ENCODE data around the gene HELZ. TPM values are rescaled to one million over a fixed set of nuclear protein-coding genes. Genes with fewer than 3 reads are reported as not detected.
"Not testable (repeated sequence)": the region's sequence is repeated elsewhere in the genome, so short reads cannot be mapped to it uniquely, and the experiment has no call there.

The HELZ gene
- polyA plus RNA-seq, 1 of the 3 experiments (the other 2 are of a cell fraction) = 4.3 TPM

- H3K4me2 ChIP-seq = no peak overlapping the region
- no peaks in the 10 kb centered on the region for H3K9me3 ChIP-seq
- no peak overlapping the region for H3K4me3 ChIP-seq (ENCODE audit: low read depth in 2 of 2, low read length in 1 of 2)
- ChIA-PET CTCF (interaction anchor here (1.0 to 1.6 kb wide), 4 partner anchors 12 to 173 kb away, joined by 4 read pairs; no protein-coding TSS in a partner anchor), POLR2A (interaction anchor here (0.7 kb wide), 1 partner anchor 166 kb away, joined by 3 read pairs; no protein-coding TSS in a partner anchor)
- no peaks in the 10 kb centered on the region for H3K27me3 ChIP-seq (ENCODE audit: insufficient read depth)
- no peaks in the 10 kb centered on the region for H3K9me2 ChIP-seq
- H3K4me1 ChIP-seq (ENCODE audit: control insufficient read depth in 1 of 2, insufficient read depth in 2 of 2, low read depth in 1 of 2, low read length in 1 of 2) = peaks cover 8 to 11% of the 10 kb centered on the region in 2 experiments; a peak in 2 of 4 replicates
- H3F3A ChIP-seq (replicated peaks; ENCODE audit: insufficient read depth) = peaks cover 4% of the 10 kb centered on the region
- H3K27ac ChIP-seq (ENCODE audit: low read depth in 2 of 2, low read length in 1 of 2) = no peak overlapping the region
- peaks cover 60 to 61% of the 10 kb centered on the region in 2 experiments for H3K36me3 ChIP-seq (replicated peaks in 1 of 2; ENCODE audit: control insufficient read depth in 1 of 2, insufficient read depth in 2 of 2, low read length in 1 of 2)
- no peaks in the 10 kb centered on the region for H3K79me2 ChIP-seq (ENCODE audit: insufficient read depth)
- WGBS (ENCODE audit: low lambda C conversion rate) = 99% methylated on average over 5 of the region's 5 CpGs
- H2AFZ ChIP-seq (ENCODE audit: low read depth) = no peak overlapping the region
- no peaks in the 10 kb centered on the region for H4K20me1 ChIP-seq (ENCODE audit: insufficient read depth)
- no peak for DNase-seq
- no peak overlapping the region for H3K9ac ChIP-seq
- TF ChIP-seq USF1 (IDR thresholded peaks at IDR 0.05; ENCODE audit: borderline replicate concordance, low read depth) (no peak), GATA2 (CRISPR knock-in tag; IDR thresholded peaks at IDR 0.05) (no peak), CHD2 (IDR thresholded peaks at IDR 0.05; ENCODE audit: low read length, partially characterized antibody) (no peak), RXRA (IDR thresholded peaks at IDR 0.05; ENCODE audit: borderline replicate concordance, low read depth) (no peak), POLR2AphosphoS5 (IDR thresholded peaks at IDR 0.05; ENCODE audit: low read depth, low read length) (no peak), NFIC (IDR thresholded peaks at IDR 0.05; ENCODE audit: borderline replicate concordance) (no peak), TAF1 (IDR thresholded peaks at IDR 0.05; ENCODE audit: borderline replicate concordance, low read depth, low read length) (no peak), ELF1 (IDR thresholded peaks at IDR 0.05) (no peak), FOXJ3 (CRISPR knock-in tag; IDR thresholded peaks at IDR 0.05) (no peak), NRF1 (IDR thresholded peaks at IDR 0.05; ENCODE audit: low read depth, low read length) (no peak), RAD21 (IDR thresholded peaks at IDR 0.05; ENCODE audit: low read length) (no peak), RFX5 (IDR thresholded peaks at IDR 0.05; ENCODE audit: low read length) (no peak), EZH2phosphoT487 (IDR thresholded peaks at IDR 0.05; ENCODE audit: borderline replicate concordance, low read depth) (no peak)
- TF ChIP-seq, protein P1, sequence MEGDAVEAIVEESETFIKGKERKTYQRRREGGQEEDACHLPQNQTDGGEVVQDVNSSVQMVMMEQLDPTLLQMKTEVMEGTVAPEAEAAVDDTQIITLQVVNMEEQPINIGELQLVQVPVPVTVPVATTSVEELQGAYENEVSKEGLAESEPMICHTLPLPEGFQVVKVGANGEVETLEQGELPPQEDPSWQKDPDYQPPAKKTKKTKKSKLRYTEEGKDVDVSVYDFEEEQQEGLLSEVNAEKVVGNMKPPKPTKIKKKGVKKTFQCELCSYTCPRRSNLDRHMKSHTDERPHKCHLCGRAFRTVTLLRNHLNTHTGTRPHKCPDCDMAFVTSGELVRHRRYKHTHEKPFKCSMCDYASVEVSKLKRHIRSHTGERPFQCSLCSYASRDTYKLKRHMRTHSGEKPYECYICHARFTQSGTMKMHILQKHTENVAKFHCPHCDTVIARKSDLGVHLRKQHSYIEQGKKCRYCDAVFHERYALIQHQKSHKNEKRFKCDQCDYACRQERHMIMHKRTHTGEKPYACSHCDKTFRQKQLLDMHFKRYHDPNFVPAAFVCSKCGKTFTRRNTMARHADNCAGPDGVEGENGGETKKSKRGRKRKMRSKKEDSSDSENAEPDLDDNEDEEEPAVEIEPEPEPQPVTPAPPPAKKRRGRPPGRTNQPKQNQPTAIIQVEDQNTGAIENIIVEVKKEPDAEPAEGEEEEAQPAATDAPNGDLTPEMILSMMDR (IDR thresholded peaks at IDR 0.05) = no peak
Observed at GRCh38 chr17:67143318-67143717, 101.7 kb downstream of the HELZ start.

GRCh38 chr17:67142030-67142429 lies 103.0 kb downstream of the HELZ start:
- Histone ChIP-seq H3K36me3 (replicated peaks in 1 of 2; ENCODE audit: control insufficient read depth in 1 of 2, insufficient read depth in 2 of 2, low read length in 1 of 2) (peaks cover 60 to 63% of the 10 kb centered on the region in 2 experiments), H3K4me1 (ENCODE audit: control insufficient read depth in 1 of 2, insufficient read depth in 2 of 2, low read depth in 1 of 2, low read length in 1 of 2) (peaks cover 8 to 11% of the 10 kb centered on the region in 2 experiments; a peak in 2 of 4 replicates)
- CTCF ChIA-PET = interaction anchor here (1.2 to 1.6 kb wide), 3 partner anchors 11 to 171 kb away, joined by 3 to 4 read pairs (median 4); no protein-coding TSS in a partner anchor
- H3K4me3 ChIP-seq (ENCODE audit: low read depth in 2 of 2, low read length in 1 of 2); H3K27ac ChIP-seq (ENCODE audit: low read depth in 2 of 2, low read length in 1 of 2); H3K9me3 ChIP-seq; H3K9me2 ChIP-seq; H2AFZ ChIP-seq (ENCODE audit: low read depth); H4K20me1 ChIP-seq (ENCODE audit: insufficient read depth); POLR2A ChIA-PET; H3F3A ChIP-seq (replicated peaks; ENCODE audit: insufficient read depth); H3K9ac ChIP-seq; H3K27me3 ChIP-seq (ENCODE audit: insufficient read depth); DNase-seq; H3K4me2 ChIP-seq; H3K79me2 ChIP-seq (ENCODE audit: insufficient read depth): not testable (repeated sequence)
- WGBS (ENCODE audit: low lambda C conversion rate) = 100% methylated on average over 1 of the region's 1 CpG
